Stimulated activated CD8-positive, alpha-beta memory T cell treated with anti-CD3 and anti-CD28 coated beads, Interleukin-7, amount 100 ng/mL, for 4 hours (primary cell): ENCODE results near the gene ZNF548.
"Not testable (repeated sequence)": the region's sequence is repeated elsewhere in the genome, so short reads cannot be mapped to it uniquely, and the experiment has no call there.

Experiments
- DNase-seq, 2 donors: peaks; one replicate each; pipeline ENCODE4 v3.0.0-alpha.2; 2020; ENCODE audit warnings: low read depth in 2 of 2

ZNF548 gene

GRCh38 chr19:57389730-57390598, at the start of gene ZNF548:
ZNF548 (plus strand) TSS chr19:57389854; CDS start chr19:57390100, 246 bp downstream.
- peak; percentile 98 for DNase-seq

- no peak for DNase-seq
These were observed 47.1 kb upstream of the ZNF548 start for GRCh38 chr19:57342582-57342981.

GRCh38 chr19:57348136-57348535, 41.5 kb upstream of the ZNF548 start:
- DNase-seq, result no peak

GRCh38 chr19:57350877-57351805, 38.5 kb upstream of the ZNF548 start, which contains the start of gene ZNF304:
ZNF304 (plus strand) TSS chr19:57351271; CDS start chr19:57351665, 394 bp downstream.
- DNase-seq, result peak; percentile 79 to 80

- no peak for DNase-seq
These were observed 37.8 kb upstream of the ZNF548 start for GRCh38 chr19:57351867-57352266.

GRCh38 chr19:57355916-57356315, 33.7 kb upstream of the ZNF548 start:
- no peak for DNase-seq

- no peak for DNase-seq
These were observed 32.2 kb upstream of the ZNF548 start for GRCh38 chr19:57357406-57357805.

- no peak for DNase-seq
These were observed 30.4 kb upstream of the ZNF548 start for GRCh38 chr19:57359300-57359699.

GRCh38 chr19:57362419-57362818, 27.2 kb upstream of the ZNF548 start:
- no peak for DNase-seq

- peak; percentile 98 for DNase-seq
These were observed 26.5 kb upstream of the ZNF548 start, which contains the start of the genes TRAPPC2B and ZNF547 for GRCh38 chr19:57362997-57363687. TRAPPC2B (plus strand) TSS chr19:57363551; CDS start chr19:57364834, 1,283 bp downstream. ZNF547 (plus strand) TSS chr19:57363551; CDS start chr19:57368556, 5,005 bp downstream.

GRCh38 chr19:57363688-57364181, 25.9 kb upstream of the ZNF548 start:
- DNase-seq, result no peak

- DNase-seq, result no peak
These were observed 22.9 kb upstream of the ZNF548 start for GRCh38 chr19:57366776-57367175.

GRCh38 chr19:57374179-57374578, 15.5 kb upstream of the ZNF548 start:
- DNase-seq, result no peak

- not testable (repeated sequence) for DNase-seq
These were observed 15.0 kb upstream of the ZNF548 start for GRCh38 chr19:57374647-57375046.

- no peak for DNase-seq
These were observed 13.5 kb upstream of the ZNF548 start for GRCh38 chr19:57376151-57376550.

GRCh38 chr19:57377498-57378146, 12.0 kb upstream of the ZNF548 start:
- no peak for DNase-seq

GRCh38 chr19:57380923-57381322, 8.7 kb upstream of the ZNF548 start:
- DNase-seq, result no peak

- no peak for DNase-seq
These were observed 6.7 kb upstream of the ZNF548 start for GRCh38 chr19:57382806-57383488.

GRCh38 chr19:57389194-57389729, 392 bp upstream of the ZNF548 start:
- no peak for DNase-seq

GRCh38 chr19:57395710-57396109, 6.1 kb downstream of the ZNF548 start:
- DNase-seq, result no peak
